Activated CD4-positive, alpha-beta T cell treated with anti-CD3 and anti-CD28 coated beads for 1 hour (primary cell): Measurements from ENCODE around the gene VAT1.

ENCODE experiments used
- DNase-seq: peaks from one replicate; pipeline ENCODE4 v3.0.0-alpha.2; 2020

VAT1 gene

DNA sequence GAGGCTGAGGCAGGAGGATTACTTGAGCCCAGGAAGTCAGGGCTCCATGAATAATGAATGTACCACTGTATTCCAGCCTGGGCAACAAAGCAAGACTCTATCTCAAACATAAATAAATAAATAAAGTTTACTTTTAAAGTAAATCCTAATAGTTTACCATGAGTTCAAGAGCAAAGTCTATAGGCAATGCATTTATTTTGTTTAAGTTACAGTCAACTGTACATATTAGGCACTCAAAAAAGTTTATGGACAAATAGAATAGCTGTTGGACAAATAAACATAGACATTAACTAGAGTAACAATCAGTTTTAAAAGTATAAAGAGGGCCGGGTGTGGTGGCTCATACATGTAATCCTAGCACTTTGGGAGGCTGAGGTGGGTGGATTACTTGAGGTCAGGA lies 54.3 kb downstream of the VAT1 start:
- DNase-seq = no peak
